Thoracic aorta (tissue), 2 donors: ENCODE data around the gene CELF3. TPM values are rescaled to one million over a fixed set of nuclear protein-coding genes. Genes with fewer than 3 reads are reported as not detected.
"Not testable (repeated sequence)": the region's sequence is repeated elsewhere in the genome, so short reads cannot be mapped to it uniquely, and the experiment has no call there.

Experiments
- ATAC-seq: fragments of 150-250 bp; one replicate; pipeline ENCODE4 v1.8.0; 2017; ENCODE audit warnings: low read depth; ENCODE audit not compliant: insufficient number of reproducible peaks, low FRiP score
- DNase-seq: peaks from one replicate; pipeline ENCODE4 v3.0.0-alpha.2; 2020; ENCODE audit warnings: low spot score
- H3K27ac ChIP-seq, 2 donors: fragments of 200-600 bp; sonication (generic); 1 replicate in 1 of 2; 2 replicates in 1 of 2; pipeline ENCODE4 v1.5.1; 2016; ENCODE audit warnings: mild to moderate bottlenecking in 2 of 2, moderate library complexity in 2 of 2
- H3K27me3 ChIP-seq: fragments of 200-600 bp; sonication (generic); replicated peaks from 2 replicates; pipeline ENCODE4 v1.6.0; 2016; ENCODE audit warnings: mild to moderate bottlenecking; ENCODE audit not compliant: insufficient read depth
- H3K36me3 ChIP-seq: fragments of 200-600 bp; sonication (generic); one replicate; pipeline ENCODE4 v1.5.1; 2016
- H3K4me1 ChIP-seq, 2 donors: fragments of 200-600 bp; sonication (generic); 1 replicate in 1 of 2; 2 replicates in 1 of 2; pipeline versions ENCODE4 v1.5.1 to v1.6.0; 2016; ENCODE audit warnings: low read depth in 2 of 2, mild to moderate bottlenecking in 1 of 2; ENCODE audit not compliant: control insufficient read depth in 1 of 2
- H3K4me3 ChIP-seq: fragments of 200-600 bp; sonication (generic); 2 replicates; pipeline ENCODE4 v1.5.1; 2016; ENCODE audit warnings: mild to moderate bottlenecking
- H3K9me3 ChIP-seq: fragments of 200-600 bp; sonication (generic); 2 replicates; pipeline ENCODE4 v1.5.1; 2016
- CTCF ChIP-seq: fragments of 200-600 bp; sonication (generic); IDR thresholded peaks from one replicate; pipeline ENCODE4 v1.5.1; 2019; ENCODE audit warnings: antibody characterized with exemption
- total RNA-seq, 2 donors: library from RNA; depleted of rRNA; stranded (reverse); fragments of >200 nt; gene quantifications; one replicate each; pipeline versions ENCODE4 v1.1.0 to v1.2.3, GENCODE V29; 2016

The CELF3 gene
- total RNA-seq, 2 donors from 2014 or later = not detected

DNA sequence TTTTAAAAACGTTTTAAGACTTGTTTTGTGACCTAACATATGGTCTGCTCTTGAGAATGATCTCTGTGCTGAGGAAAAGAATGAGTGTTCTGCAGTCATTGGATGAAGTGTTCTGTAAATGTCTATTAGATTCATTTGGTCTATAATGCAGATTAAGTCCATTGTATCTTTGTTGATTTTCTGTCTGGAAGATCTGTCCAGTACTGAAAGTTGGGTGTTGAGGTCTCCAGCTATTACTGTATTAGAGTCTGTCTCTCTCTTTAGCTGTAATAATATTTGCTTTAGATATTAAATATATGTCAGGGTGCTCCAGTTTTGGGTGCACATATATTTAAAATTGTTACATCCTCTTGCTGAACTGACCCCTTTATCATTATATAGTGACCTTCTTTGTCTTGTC is 43.2 kb downstream of the CELF3 start:
- no peak for DNase-seq
- peaks cover 17% of the 10 kb centered on the region for H3K36me3 ChIP-seq

GRCh38 chr1:151670036-151670675 is 46.4 kb downstream of the CELF3 start:
- H3K4me1 ChIP-seq, DNase-seq, H3K4me3 ChIP-seq, ATAC-seq, H3K27me3 ChIP-seq, H3K27ac ChIP-seq, H3K9me3 ChIP-seq: not testable (repeated sequence)
- H3K36me3 ChIP-seq = peaks cover 17% of the 10 kb centered on the region

More for the DNA sequence above, 43.2 kb downstream of the CELF3 start:
- Histone ChIP-seq H3K9me3 (no peaks in the 10 kb centered on the region), H3K27ac (no peak overlapping the region), H3K4me3 (no peak overlapping the region), H3K27me3 (no peaks in the 10 kb centered on the region), H3K4me1 (no peaks in the 10 kb centered on the region)
- no peak for TF ChIP-seq CTCF
- ATAC-seq = no peak

DNA sequence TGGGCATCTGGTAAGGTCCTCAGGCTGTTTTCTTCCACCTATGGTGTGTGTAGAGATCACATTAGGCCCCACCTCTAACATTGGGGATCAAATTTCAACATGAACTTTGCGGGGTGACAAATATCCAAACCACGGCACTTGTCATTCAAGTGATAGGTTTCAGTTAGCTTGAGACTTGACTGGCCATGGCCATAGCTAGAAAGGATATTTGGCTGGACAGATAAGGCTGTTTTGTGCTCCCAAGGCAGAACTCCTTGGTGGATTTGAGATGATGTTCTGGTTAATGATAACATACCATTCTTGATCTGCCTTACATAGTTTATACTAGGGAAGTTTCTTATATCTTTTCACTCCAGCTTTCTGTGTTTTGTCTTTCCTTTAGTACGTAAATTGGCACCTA is 48.5 kb downstream of the CELF3 start:
- no peak for TF ChIP-seq CTCF

DNA sequence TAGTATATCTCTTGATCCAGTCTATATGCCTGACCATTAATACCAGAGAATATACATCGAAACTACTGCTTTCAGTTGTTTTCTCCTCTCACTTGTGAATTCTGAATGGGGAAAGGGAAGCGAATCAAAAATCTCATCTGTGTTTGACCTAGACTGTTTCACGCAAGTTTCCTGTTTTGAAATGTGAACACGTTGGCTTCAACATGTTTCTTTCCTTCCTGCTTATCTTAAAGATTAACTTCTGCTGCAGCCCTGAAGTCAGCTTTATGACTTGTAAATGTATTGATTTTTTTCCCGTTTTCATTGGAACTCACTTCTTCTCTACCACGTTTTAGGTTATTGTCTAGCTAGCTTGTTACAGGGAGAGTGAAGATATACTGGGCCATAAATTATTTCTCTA is 54.9 kb downstream of the CELF3 start:
- ATAC-seq (no peak), DNase-seq (no peak)
- Histone ChIP-seq H3K36me3 (peaks cover 10% of the 10 kb centered on the region), H3K27ac (no peak overlapping the region), H3K4me1 (no peaks in the 10 kb centered on the region), H3K9me3 (no peaks in the 10 kb centered on the region), H3K27me3 (no peaks in the 10 kb centered on the region), H3K4me3 (no peak overlapping the region)
- TF ChIP-seq CTCF = no peak

More for the DNA sequence above, 48.5 kb downstream of the CELF3 start:
- no peak for DNase-seq
- H3K27me3 ChIP-seq = no peaks in the 10 kb centered on the region
- H3K27ac ChIP-seq = no peak overlapping the region
- H3K4me3 ChIP-seq = no peak overlapping the region
- no peaks in the 10 kb centered on the region for H3K4me1 ChIP-seq
- H3K36me3 ChIP-seq = peaks cover 17% of the 10 kb centered on the region
- no peaks in the 10 kb centered on the region for H3K9me3 ChIP-seq
- no peak for ATAC-seq

GRCh38 chr1:151655371-151655770 is 61.2 kb downstream of the CELF3 start:
- no peak for TF ChIP-seq CTCF
- H3K27ac ChIP-seq = no peak overlapping the region

DNA sequence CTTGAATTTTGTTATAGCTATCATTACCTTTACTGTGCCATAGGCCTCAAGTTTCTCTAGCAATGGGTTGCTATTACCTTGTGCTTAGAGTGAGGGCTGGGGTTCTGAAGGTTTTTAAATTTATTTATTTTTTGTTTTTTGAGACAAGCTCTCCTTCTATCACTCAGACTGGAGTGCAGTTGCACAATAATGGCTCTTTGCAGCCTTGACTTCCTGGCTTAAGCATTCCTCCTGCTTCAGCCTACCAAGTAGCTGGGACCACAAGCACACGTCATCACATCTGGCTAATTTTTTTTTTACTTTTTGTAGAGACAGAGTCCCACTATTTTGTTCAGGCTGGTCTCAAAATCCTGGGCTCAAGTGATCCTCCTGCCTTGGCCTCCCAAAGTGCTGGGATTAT is 63.2 kb downstream of the CELF3 start:
- Histone ChIP-seq H3K4me3 (no peak overlapping the region), H3K4me1 (no peaks in the 10 kb centered on the region), H3K27me3 (no peaks in the 10 kb centered on the region), H3K9me3 (no peaks in the 10 kb centered on the region), H3K27ac (no peak overlapping the region), H3K36me3 (peaks cover 6% of the 10 kb centered on the region)
- no peak for TF ChIP-seq CTCF
- DNase-seq (no peak), ATAC-seq (no peak)

More at GRCh38 chr1:151655371-151655770, 61.2 kb downstream of the CELF3 start:
- no peaks in the 10 kb centered on the region for H3K9me3 ChIP-seq
- peaks cover 10% of the 10 kb centered on the region for H3K36me3 ChIP-seq
- no peak overlapping the region for H3K4me3 ChIP-seq
- no peak for ATAC-seq
- no peak for DNase-seq
- no peaks in the 10 kb centered on the region for H3K27me3 ChIP-seq
- no peaks in the 10 kb centered on the region for H3K4me1 ChIP-seq
